ENCODE data around the gene PPP2R3B.
A peak's percentile ranks its signal among the peaks of the same experiment; 100 is the strongest.

The PPP2R3B gene

GRCh38 chrX:319579-320125, 67.1 kb downstream of the PPP2R3B start:
- peak overlapping the region; percentile 99 for H2BK120ac ChIP-seq (ENCODE audit: low read depth, low read length)
- H4K8ac ChIP-seq (ENCODE audit: low read length), result peak overlapping the region; percentile 77
- H3K4me2 ChIP-seq (ENCODE audit: low read length, poor library complexity, severe bottlenecking), result peak overlapping the region; percentile 99
- H3K27ac ChIP-seq (ENCODE audit: low read length, poor library complexity, severe bottlenecking), result no peak overlapping the region
- H3K36me3 ChIP-seq (ENCODE audit: control insufficient read depth in 1 of 2, insufficient read depth in 2 of 2, low read depth in 1 of 2, low read length in 2 of 2), result peaks cover 17 to 22% of the 10 kb centered on the region in 2 experiments
- peak overlapping the region; percentile 69 for H2BK15ac ChIP-seq (ENCODE audit: low read depth, poor library complexity, severe bottlenecking)
- WGBS, result under 1% methylated on average over 41 of the region's 41 CpGs
- peak overlapping the region; percentile 96 for H3K9ac ChIP-seq (ENCODE audit: low read length)
- peaks cover 23% of the 10 kb centered on the region for H3K79me1 ChIP-seq (replicated peaks; ENCODE audit: low read length, poor library complexity, severe bottlenecking)
- H3K9me3 ChIP-seq (ENCODE audit: control insufficient read depth, low read length), result no peaks in the 10 kb centered on the region
- no peak overlapping the region for H2AFZ ChIP-seq (ENCODE audit: low read depth, low read length)
- peak overlapping the region; percentile 79 for H2BK5ac ChIP-seq (ENCODE audit: low read depth, low read length, poor library complexity, severe bottlenecking)
- H3K4me1 ChIP-seq (ENCODE audit: control insufficient read depth, insufficient read depth, low read depth, low read length), result peaks cover 22% of the 10 kb centered on the region
- H2AK5ac ChIP-seq (ENCODE audit: low read length, severe bottlenecking), result no peak overlapping the region
- peak overlapping the region; percentile 89 to 96 for H3K4me3 ChIP-seq (ENCODE audit: insufficient read depth in 1 of 2, low read depth in 1 of 2, low read length in 2 of 2)
- peak overlapping the region; percentile 83 for H4K91ac ChIP-seq (ENCODE audit: low read length)
- H3K14ac ChIP-seq (ENCODE audit: low read length in 2 of 2), result peak overlapping the region; percentile 87 to 97
- peak overlapping the region; percentile 98 for H3K4ac ChIP-seq (ENCODE audit: low read depth in 1 of 2, low read length in 2 of 2)
- peak overlapping the region; percentile 92 to 100 for H3K18ac ChIP-seq (ENCODE audit: low read depth in 1 of 2, low read length in 2 of 2)
- H3K27me3 ChIP-seq (ENCODE audit: control insufficient read depth in 1 of 2, insufficient read depth in 1 of 2, low read length in 2 of 2), result peaks cover 0 to 5% of the 10 kb centered on the region in 2 experiments
- no peak for DNase-seq
- peak overlapping the region; percentile 85 to 90 for H3K23ac ChIP-seq (ENCODE audit: low read length in 2 of 2)
- H2BK12ac ChIP-seq (ENCODE audit: low read length in 2 of 2), result no peak overlapping the region

GRCh38 chrX:318739-319578, 67.7 kb downstream of the PPP2R3B start, which contains the start of gene GTPBP6:
TSS of gene GTPBP6 (minus strand) at chrX:318796. CDS start at chrX:318787, 9 bp downstream.
- Histone ChIP-seq H3K4me1 (ENCODE audit: control insufficient read depth, insufficient read depth, low read depth, low read length) (peaks cover 22% of the 10 kb centered on the region), H2BK120ac (ENCODE audit: low read depth, low read length) (peak within 1 kb of the TSS; percentile 99), H2BK5ac (ENCODE audit: low read depth, low read length, poor library complexity, severe bottlenecking) (peak within 1 kb of the TSS; percentile 89), H3K14ac (ENCODE audit: low read length in 2 of 2) (peak within 1 kb of the TSS; percentile 97 to 99), H3K23ac (ENCODE audit: low read length in 2 of 2) (peak within 1 kb of the TSS; percentile 90 to 94), H3K9me3 (ENCODE audit: control insufficient read depth, low read length) (no peaks in the 10 kb centered on the region), H2AK5ac (ENCODE audit: low read length, severe bottlenecking) (no peak within 1 kb of the TSS), H3K9ac (ENCODE audit: low read length) (peak within 1 kb of the TSS; percentile 96), H3K4me2 (ENCODE audit: low read length, poor library complexity, severe bottlenecking) (peak within 1 kb of the TSS; percentile 99), H4K8ac (ENCODE audit: low read length) (peak within 1 kb of the TSS; percentile 92), H3K4me3 (ENCODE audit: insufficient read depth in 1 of 2, low read depth in 1 of 2, low read length in 2 of 2) (peak within 1 kb of the TSS; percentile 89 to 96), H4K91ac (ENCODE audit: low read length) (peak within 1 kb of the TSS; percentile 96), H3K4ac (ENCODE audit: low read depth in 1 of 2, low read length in 2 of 2) (peak within 1 kb of the TSS; percentile 98), H3K79me1 (replicated peaks; ENCODE audit: low read length, poor library complexity, severe bottlenecking) (peaks cover 26% of the 10 kb centered on the region), H3K36me3 (ENCODE audit: control insufficient read depth in 1 of 2, insufficient read depth in 2 of 2, low read depth in 1 of 2, low read length in 2 of 2) (peaks cover 19 to 28% of the 10 kb centered on the region in 2 experiments), H3K27ac (ENCODE audit: low read length, poor library complexity, severe bottlenecking) (peak within 1 kb of the TSS; percentile 91), H3K27me3 (ENCODE audit: control insufficient read depth in 1 of 2, insufficient read depth in 1 of 2, low read length in 2 of 2) (peaks cover 0 to 2% of the 10 kb centered on the region in 2 experiments), H3K18ac (ENCODE audit: low read depth in 1 of 2, low read length in 2 of 2) (peak within 1 kb of the TSS; percentile 93 to 100), H2AFZ (ENCODE audit: low read depth, low read length) (peak within 1 kb of the TSS; percentile 59), H2BK12ac (ENCODE audit: low read length in 2 of 2) (peak within 1 kb of the TSS in 1 of 2 experiments; percentile 71), H2BK15ac (ENCODE audit: low read depth, poor library complexity, severe bottlenecking) (peak within 1 kb of the TSS; percentile 69)
- WGBS, result under 1% methylated on average over 94 of the region's 97 CpGs
- peak; percentile 100 for DNase-seq

- H3K9ac ChIP-seq (ENCODE audit: low read length), result peak overlapping the region; percentile 90
- peak overlapping the region; percentile 89 for H2BK5ac ChIP-seq (ENCODE audit: low read depth, low read length, poor library complexity, severe bottlenecking)
- peak overlapping the region; percentile 91 for H3K27ac ChIP-seq (ENCODE audit: low read length, poor library complexity, severe bottlenecking)
- WGBS, result 0% methylated on average over 57 of the region's 61 CpGs
- peak overlapping the region; percentile 69 for H4K8ac ChIP-seq (ENCODE audit: low read length)
- no peaks in the 10 kb centered on the region for H3K9me3 ChIP-seq (ENCODE audit: control insufficient read depth, low read length)
- H3K14ac ChIP-seq (ENCODE audit: low read length in 2 of 2), result peak overlapping the region in 1 of 2 experiments; percentile 95
- H2BK120ac ChIP-seq (ENCODE audit: low read depth, low read length), result peak overlapping the region; percentile 79
- peak overlapping the region; percentile 59 for H2AFZ ChIP-seq (ENCODE audit: low read depth, low read length)
- DNase-seq, result peak; percentile 99
- peak overlapping the region; percentile 74 for H3K4me2 ChIP-seq (ENCODE audit: low read length, poor library complexity, severe bottlenecking)
- no peaks in the 10 kb centered on the region for H3K27me3 ChIP-seq (ENCODE audit: control insufficient read depth in 1 of 2, insufficient read depth in 1 of 2, low read length in 2 of 2)
- peak overlapping the region in 1 of 2 experiments; percentile 77 for H3K23ac ChIP-seq (ENCODE audit: low read length in 2 of 2)
- H2BK15ac ChIP-seq (ENCODE audit: low read depth, poor library complexity, severe bottlenecking), result peak overlapping the region; percentile 44
- peaks cover 26% of the 10 kb centered on the region for H3K79me1 ChIP-seq (replicated peaks; ENCODE audit: low read length, poor library complexity, severe bottlenecking)
- no peak overlapping the region for H2AK5ac ChIP-seq (ENCODE audit: low read length, severe bottlenecking)
- peak overlapping the region; percentile 81 to 82 for H3K4me3 ChIP-seq (ENCODE audit: insufficient read depth in 1 of 2, low read depth in 1 of 2, low read length in 2 of 2)
- H3K4ac ChIP-seq (ENCODE audit: low read depth in 1 of 2, low read length in 2 of 2), result peak overlapping the region in 1 of 2 experiments; percentile 97
- peak overlapping the region; percentile 93 to 97 for H3K18ac ChIP-seq (ENCODE audit: low read depth in 1 of 2, low read length in 2 of 2)
- H2BK12ac ChIP-seq (ENCODE audit: low read length in 2 of 2), result peak overlapping the region in 1 of 2 experiments; percentile 71
- peaks cover 19% of the 10 kb centered on the region for H3K4me1 ChIP-seq (ENCODE audit: control insufficient read depth, insufficient read depth, low read depth, low read length)
- peak overlapping the region; percentile 96 for H4K91ac ChIP-seq (ENCODE audit: low read length)
- peaks cover 27 to 35% of the 10 kb centered on the region in 2 experiments for H3K36me3 ChIP-seq (ENCODE audit: control insufficient read depth in 1 of 2, insufficient read depth in 2 of 2, low read depth in 1 of 2, low read length in 2 of 2)
These were observed 68.5 kb downstream of the PPP2R3B start for GRCh38 chrX:318068-318738.

All from mesenchymal stem cell (in vitro differentiated cells and primary cell).